ENCODE measurements around the gene OCA2.

Gene OCA2

DNA sequence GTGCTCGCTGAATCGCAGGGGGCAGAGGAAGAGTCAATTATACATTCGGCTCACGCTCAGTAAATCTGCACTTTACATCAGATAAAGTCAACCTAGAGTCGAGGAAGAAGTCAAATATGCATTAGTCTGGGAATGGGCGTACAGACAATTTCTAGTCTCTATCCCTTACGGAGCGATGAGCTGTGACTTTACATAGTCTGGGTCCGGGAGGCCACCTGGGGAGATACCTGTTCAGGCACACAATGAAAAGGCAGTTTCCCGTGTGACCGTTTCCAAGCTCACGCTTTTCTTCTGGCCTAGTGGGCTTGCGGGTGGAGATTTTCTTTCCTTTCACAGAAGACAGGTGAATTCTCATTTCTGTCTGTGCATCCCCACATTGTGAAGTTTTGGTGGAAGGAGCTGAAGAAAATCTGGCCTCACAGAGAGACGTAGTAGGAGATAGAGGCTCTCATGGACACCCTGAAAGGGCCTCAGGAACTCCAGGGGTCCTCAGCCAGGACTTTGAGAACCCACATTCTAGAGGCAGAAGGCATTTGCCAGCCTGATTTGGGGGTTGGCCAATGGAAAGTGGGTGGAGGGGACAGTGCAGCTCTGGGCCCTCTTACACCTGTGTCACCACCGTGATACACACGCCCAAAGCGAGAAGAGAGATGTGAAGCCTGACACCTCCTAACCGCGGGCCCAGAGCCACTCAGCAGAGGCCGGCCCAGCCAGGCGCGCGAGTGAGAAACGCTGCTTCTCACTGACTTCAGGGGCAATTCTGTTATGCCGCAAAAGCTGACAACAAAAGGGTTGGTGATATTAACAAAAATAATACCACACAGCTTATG, 10.7 kb upstream of the OCA2 start:
- TF ChIP-seq SIN3A (IDR thresholded peaks at IDR 0.05; ENCODE audit: borderline replicate concordance, insufficient read depth, low read length) (no peak), FOXP2 (optimal IDR thresholded peaks at IDR 0.05; ENCODE audit: borderline replicate concordance, extremely low read depth, extremely low read length, insufficient read depth) (no peak), POLR2AphosphoS5 (IDR thresholded peaks at IDR 0.05; ENCODE audit: low read depth, low read length) (no peak), TAF1 (IDR thresholded peaks at IDR 0.05; ENCODE audit: borderline replicate concordance, insufficient read depth, low read length) (no peak)
- TF ChIP-seq, protein P1, sequence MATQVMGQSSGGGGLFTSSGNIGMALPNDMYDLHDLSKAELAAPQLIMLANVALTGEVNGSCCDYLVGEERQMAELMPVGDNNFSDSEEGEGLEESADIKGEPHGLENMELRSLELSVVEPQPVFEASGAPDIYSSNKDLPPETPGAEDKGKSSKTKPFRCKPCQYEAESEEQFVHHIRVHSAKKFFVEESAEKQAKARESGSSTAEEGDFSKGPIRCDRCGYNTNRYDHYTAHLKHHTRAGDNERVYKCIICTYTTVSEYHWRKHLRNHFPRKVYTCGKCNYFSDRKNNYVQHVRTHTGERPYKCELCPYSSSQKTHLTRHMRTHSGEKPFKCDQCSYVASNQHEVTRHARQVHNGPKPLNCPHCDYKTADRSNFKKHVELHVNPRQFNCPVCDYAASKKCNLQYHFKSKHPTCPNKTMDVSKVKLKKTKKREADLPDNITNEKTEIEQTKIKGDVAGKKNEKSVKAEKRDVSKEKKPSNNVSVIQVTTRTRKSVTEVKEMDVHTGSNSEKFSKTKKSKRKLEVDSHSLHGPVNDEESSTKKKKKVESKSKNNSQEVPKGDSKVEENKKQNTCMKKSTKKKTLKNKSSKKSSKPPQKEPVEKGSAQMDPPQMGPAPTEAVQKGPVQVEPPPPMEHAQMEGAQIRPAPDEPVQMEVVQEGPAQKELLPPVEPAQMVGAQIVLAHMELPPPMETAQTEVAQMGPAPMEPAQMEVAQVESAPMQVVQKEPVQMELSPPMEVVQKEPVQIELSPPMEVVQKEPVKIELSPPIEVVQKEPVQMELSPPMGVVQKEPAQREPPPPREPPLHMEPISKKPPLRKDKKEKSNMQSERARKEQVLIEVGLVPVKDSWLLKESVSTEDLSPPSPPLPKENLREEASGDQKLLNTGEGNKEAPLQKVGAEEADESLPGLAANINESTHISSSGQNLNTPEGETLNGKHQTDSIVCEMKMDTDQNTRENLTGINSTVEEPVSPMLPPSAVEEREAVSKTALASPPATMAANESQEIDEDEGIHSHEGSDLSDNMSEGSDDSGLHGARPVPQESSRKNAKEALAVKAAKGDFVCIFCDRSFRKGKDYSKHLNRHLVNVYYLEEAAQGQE (IDR thresholded peaks at IDR 0.05; ENCODE audit: insufficient read depth in 1 of 2, low read depth in 2 of 2, low read length in 2 of 2): no peak

DNA sequence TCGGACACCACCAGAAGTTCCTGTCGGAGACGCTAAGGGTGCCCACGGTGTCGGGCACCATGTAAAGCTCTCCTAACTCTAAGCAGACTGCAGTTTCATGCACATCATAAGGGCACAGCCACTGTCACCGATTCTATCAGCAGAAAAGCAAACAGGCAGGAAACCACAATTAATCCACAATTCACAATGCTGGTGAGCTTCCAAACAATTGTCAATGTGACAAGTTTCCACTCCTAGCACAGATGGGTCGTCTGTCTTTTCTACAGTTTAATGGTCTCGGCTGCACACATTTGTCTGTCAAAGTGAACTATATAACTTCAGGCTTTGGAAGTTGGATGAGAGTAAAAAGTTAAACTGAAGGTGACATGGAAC, 8.8 kb upstream of the OCA2 start:
- TF ChIP-seq TAF1 (IDR thresholded peaks at IDR 0.05; ENCODE audit: borderline replicate concordance, insufficient read depth, low read length) (no peak), POLR2AphosphoS5 (IDR thresholded peaks at IDR 0.05; ENCODE audit: low read depth, low read length) (no peak), FOXP2 (optimal IDR thresholded peaks at IDR 0.05; ENCODE audit: borderline replicate concordance, extremely low read depth, extremely low read length, insufficient read depth) (no peak), SIN3A (IDR thresholded peaks at IDR 0.05; ENCODE audit: borderline replicate concordance, insufficient read depth, low read length) (no peak)
- TF ChIP-seq, protein P1 (IDR thresholded peaks at IDR 0.05; ENCODE audit: insufficient read depth in 1 of 2, low read depth in 2 of 2, low read length in 2 of 2): no peak

DNA sequence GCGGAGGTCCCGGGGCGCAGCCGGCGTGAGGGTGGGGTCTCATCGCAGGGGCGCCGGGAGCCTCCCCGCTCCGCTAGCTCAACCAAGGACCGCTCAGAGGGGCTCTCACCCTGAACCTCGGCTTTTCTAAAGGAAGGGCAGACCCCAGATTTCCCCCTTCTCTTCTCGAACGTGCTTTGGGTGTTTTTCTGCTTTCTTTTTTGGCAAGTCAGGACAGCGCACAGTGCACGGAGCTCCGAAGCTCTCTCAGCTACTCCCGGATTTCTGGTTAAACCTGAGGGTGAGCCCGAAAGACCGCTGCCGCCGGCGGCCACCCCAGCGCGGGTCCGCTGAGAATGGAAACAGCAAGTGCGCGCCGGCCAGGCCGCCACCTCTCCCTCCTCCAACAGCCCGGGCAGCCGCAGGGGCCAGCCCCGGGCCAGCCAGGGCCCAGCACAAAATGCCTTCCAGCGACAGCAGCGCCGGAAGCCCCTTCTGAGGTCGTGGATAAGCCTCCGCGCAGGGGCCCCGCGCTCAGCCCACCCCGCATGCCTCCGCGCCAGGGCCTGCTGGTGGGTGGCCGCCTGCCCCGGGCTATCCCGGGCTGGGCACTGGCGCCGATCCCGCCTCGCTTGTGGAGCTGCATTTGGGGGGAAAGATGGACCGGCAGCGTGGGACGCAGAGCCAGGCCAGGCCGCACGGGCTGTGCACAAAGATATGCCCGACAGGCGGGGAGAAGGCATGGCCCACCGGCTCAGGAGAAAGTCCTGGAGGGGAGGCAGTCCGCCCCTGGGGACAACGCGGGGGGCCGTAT, 8.2 kb upstream of the OCA2 start:
- TF ChIP-seq TAF1 (IDR thresholded peaks at IDR 0.05; ENCODE audit: borderline replicate concordance, insufficient read depth, low read length) (no peak), POLR2AphosphoS5 (IDR thresholded peaks at IDR 0.05; ENCODE audit: low read depth, low read length) (no peak), SIN3A (IDR thresholded peaks at IDR 0.05; ENCODE audit: borderline replicate concordance, insufficient read depth, low read length) (no peak), FOXP2 (optimal IDR thresholded peaks at IDR 0.05; ENCODE audit: borderline replicate concordance, extremely low read depth, extremely low read length, insufficient read depth) (no peak)
- TF ChIP-seq, protein P1 (IDR thresholded peaks at IDR 0.05; ENCODE audit: insufficient read depth in 1 of 2, low read depth in 2 of 2, low read length in 2 of 2): no peak

DNA sequence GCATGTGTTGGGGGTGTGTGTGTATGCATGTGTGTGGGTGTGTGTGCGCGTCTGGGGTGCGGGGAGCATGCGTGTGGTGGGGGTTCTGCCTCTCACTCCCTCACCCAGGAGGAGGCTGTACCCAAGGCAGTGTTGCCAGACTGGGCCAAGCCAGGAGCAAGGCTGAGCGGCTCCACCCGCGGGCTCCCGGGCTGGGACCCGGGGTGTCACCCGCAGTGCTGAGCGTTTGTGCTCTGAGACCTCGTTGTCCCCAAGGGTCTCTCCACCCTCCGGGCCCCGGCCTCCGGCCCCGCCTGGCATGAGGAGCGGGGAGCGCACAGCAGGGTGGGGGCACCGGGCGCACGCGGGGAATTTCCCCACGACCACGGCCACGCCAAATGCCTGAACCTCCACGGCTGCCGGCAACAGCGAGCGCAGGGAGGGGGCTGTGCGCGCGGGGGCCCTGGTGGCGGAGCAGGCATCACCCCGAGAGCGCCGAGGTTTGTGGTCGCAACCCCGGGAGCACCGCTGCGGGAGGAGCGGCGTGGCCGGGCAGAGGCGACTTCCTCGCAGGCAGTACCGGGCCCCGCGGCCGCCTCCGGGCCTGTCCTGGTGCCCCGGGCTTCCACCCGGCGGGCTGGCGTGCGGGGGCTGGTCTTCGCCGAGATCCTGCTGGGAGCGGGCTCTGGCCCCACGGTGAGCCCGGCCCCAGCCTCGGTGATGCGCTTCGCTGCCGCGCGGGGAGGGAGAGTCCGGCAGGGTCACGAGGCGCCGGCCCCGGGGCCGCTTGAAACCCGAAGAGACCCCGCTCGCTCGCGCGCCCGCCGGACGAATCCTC, 7.4 kb upstream of the OCA2 start:
- TF ChIP-seq FOXP2 (optimal IDR thresholded peaks at IDR 0.05; ENCODE audit: borderline replicate concordance, extremely low read depth, extremely low read length, insufficient read depth) (no peak), POLR2AphosphoS5 (IDR thresholded peaks at IDR 0.05; ENCODE audit: low read depth, low read length) (no peak), SIN3A (IDR thresholded peaks at IDR 0.05; ENCODE audit: borderline replicate concordance, insufficient read depth, low read length) (no peak), TAF1 (IDR thresholded peaks at IDR 0.05; ENCODE audit: borderline replicate concordance, insufficient read depth, low read length) (no peak)
- TF ChIP-seq, protein P1 (IDR thresholded peaks at IDR 0.05; ENCODE audit: insufficient read depth in 1 of 2, low read depth in 2 of 2, low read length in 2 of 2): no peak

All from PFSK-1 (cell line).